HUES64 (cell line): Measurements from ENCODE around the gene ZNF552.
A peak's percentile ranks its signal among the peaks of the same experiment; 100 is the strongest.
"Not testable (repeated sequence)": the region's sequence is repeated elsewhere in the genome, so short reads cannot be mapped to it uniquely, and the experiment has no call there.

ENCODE experiments used
- H3K27ac ChIP-seq: 2 replicates; pipeline ENCODE4 v1.7.0; 2013; ENCODE audit warnings: low read depth, low read length, inconsistent platforms
- H3K27me3 ChIP-seq: 2 replicates; pipeline ENCODE4 v1.6.1; 2013; ENCODE audit warnings: mild to moderate bottlenecking, low read length; ENCODE audit not compliant: insufficient read depth
- H3K36me3 ChIP-seq: 2 replicates; pipeline ENCODE4 v1.6.1; 2013; ENCODE audit warnings: mild to moderate bottlenecking, low read length; ENCODE audit not compliant: insufficient read depth
- H3K4me1 ChIP-seq: 2 replicates; pipeline ENCODE4 v1.6.1; 2013; ENCODE audit warnings: mild to moderate bottlenecking, low read length, moderate library complexity; ENCODE audit not compliant: insufficient read depth
- H3K4me3 ChIP-seq: 2 replicates; pipeline ENCODE4 v1.5.1; 2013; ENCODE audit warnings: mild to moderate bottlenecking, low read length, moderate library complexity
- H3K9ac ChIP-seq: 2 replicates; pipeline ENCODE4 v1.6.1; 2013; ENCODE audit warnings: mild to moderate bottlenecking, low read depth, low read length
- H3K9me3 ChIP-seq: 2 replicates; pipeline ENCODE4 v1.6.1; 2013; ENCODE audit warnings: low read depth, low read length; ENCODE audit not compliant: insufficient read depth
- WGBS: fragments of 150-250, 120-280 bp; methylation state at CpG from one replicate; pipeline ENCODE4 v1.1.7; 2013; ENCODE audit warnings: missing lambda C conversion rate; 5-methylcytosine and 5-hydroxymethylcytosine counted together

The ZNF552 gene

DNA sequence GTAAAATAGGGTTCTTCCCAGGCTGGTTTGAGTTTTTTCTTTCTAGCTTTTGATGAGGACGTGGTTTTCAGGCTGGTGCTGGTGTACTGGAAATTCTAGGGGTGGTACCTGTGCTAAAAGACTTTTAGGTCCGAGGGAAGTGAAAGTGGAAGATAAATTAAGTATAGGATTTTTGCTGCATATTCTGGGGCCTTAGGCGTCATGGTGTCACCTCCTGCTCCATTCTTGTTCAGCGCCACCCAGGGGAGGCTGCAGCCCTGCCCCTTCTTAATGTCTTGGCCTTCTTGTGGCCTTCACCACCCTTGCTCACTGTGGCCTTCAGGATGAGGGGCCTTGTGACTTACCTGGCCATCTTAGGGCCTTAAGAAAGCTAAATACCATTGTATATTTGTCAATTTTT is 12.4 kb downstream of the ZNF552 start:
- Histone ChIP-seq H3K9ac (peak overlapping the region; percentile 33; the same call in 1 of the 2 replicates), H3K27me3 (no peaks in the 10 kb centered on the region)

DNA sequence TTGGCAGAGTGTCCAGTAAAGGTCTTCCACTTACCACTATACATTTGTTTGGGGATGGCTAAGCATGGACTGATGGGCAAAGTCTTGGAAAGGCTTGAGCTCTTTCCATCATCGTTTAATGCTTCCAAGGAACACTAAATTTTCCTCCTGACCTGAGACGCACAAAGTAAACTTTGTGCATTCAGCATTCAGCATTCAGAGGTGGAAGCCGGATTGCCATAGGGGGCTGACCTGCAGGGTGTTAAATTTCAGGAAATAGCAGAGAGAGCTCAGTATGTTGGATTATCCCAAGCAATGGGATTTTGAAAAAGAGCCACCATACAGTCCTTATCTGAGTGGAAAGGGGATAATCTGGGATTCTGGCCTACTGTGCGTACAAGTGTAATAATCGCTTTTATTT is 14.0 kb downstream of the ZNF552 start:
- no peak overlapping the region for H3K27ac ChIP-seq
- 80% methylated on average over 5 of the region's 5 CpGs for WGBS
- H3K9ac ChIP-seq = no peak overlapping the region
- H3K27me3 ChIP-seq = no peaks in the 10 kb centered on the region
- no peaks in the 10 kb centered on the region for H3K9me3 ChIP-seq
- no peak overlapping the region for H3K4me3 ChIP-seq
- peaks cover 45% of the 10 kb centered on the region for H3K4me1 ChIP-seq
- peaks cover 6% of the 10 kb centered on the region; the same call in 1 of the 2 replicates for H3K36me3 ChIP-seq

More for the DNA sequence above, 12.4 kb downstream of the ZNF552 start:
- H3K36me3 ChIP-seq = peaks cover 5% of the 10 kb centered on the region; the same call in 1 of the 2 replicates
- H3K9me3 ChIP-seq = no peaks in the 10 kb centered on the region
- peaks cover 45% of the 10 kb centered on the region for H3K4me1 ChIP-seq
- peak overlapping the region; percentile 72 for H3K27ac ChIP-seq
- peak overlapping the region; percentile 11; the same call in 1 of the 2 replicates for H3K4me3 ChIP-seq
- 59% methylated on average over 4 of the region's 4 CpGs for WGBS

DNA sequence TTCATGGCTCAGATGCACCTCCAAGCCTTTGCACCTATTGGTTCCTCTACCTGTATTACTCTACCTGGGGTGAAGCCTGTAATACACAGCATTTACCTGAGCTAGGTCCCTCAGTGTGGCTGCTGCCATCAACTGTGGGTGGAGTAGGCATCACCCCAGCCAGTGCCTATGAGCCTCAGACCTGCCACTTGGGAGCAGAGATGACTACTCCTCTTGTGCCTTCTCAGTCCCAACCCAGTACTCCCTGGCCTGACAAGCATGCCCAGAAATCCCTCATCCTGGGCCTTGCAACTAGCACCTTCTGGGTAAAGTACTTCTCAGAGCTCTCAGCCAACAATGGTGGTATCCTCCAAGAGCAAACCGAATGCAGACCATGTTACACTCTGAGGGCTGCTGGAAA is 18.1 kb downstream of the ZNF552 start:
- 97% methylated on average over 1 of the region's 1 CpG for WGBS
- Histone ChIP-seq H3K4me1 (peaks cover 23% of the 10 kb centered on the region), H3K36me3 (peaks cover 20% of the 10 kb centered on the region)
- H3K27me3 ChIP-seq, H3K4me3 ChIP-seq, H3K9me3 ChIP-seq, H3K9ac ChIP-seq, H3K27ac ChIP-seq: not testable (repeated sequence)

DNA sequence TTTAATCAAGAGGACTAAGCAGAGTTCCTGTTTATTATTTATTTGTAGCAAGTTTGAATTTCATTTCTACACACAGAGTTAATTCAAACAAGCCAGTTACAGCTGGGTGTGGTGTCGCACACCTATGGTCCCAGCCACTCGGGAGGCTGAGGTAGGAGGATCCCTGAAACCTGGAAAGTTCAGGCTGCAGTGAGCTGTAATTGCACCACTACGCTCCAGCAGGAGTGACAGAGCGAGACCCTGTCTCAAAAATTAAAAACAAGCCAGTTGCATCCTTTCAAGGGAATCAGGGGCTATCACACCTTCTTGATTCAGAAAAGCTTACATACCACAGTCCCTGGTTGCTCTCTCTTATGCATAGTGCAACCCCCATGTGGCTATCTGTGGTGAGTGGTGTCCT is 25.4 kb downstream of the ZNF552 start:
- Histone ChIP-seq H3K27ac (no peak overlapping the region), H3K27me3 (no peaks in the 10 kb centered on the region), H3K9me3 (no peaks in the 10 kb centered on the region), H3K9ac (no peak overlapping the region), H3K4me1 (no peaks in the 10 kb centered on the region), H3K4me3 (no peak overlapping the region), H3K36me3 (peaks cover 45% of the 10 kb centered on the region)
- WGBS = 97% methylated on average over 4 of the region's 4 CpGs

DNA sequence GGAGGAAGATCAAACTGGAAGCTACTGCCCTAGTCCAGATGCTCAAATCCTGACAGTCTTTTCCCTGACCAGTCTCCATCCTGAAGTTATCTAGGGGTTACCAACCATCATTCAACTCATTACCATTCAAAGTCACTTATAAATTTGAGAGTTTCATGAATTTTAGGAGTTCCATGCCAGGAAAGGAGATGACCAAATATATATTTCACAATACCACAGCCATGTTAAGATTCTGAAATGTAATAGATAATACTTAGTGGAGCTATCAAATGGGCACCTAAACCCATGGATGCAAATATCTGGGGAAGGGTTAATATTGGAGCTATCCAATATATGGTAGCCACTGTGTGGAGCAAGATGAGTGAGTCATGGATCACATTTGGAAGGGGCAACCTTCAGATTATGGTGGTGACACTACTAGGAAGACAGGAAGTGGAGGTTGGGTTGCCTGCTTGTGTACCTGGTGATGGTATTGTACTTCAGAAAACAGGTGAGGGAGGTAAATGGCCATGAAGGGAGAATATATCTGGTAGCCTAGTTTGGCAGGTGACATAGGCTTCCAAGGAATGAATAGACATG is 26.5 kb downstream of the ZNF552 start:
- Histone ChIP-seq H3K4me1 (no peaks in the 10 kb centered on the region), H3K9ac (no peak overlapping the region), H3K4me3 (no peak overlapping the region), H3K27me3 (no peaks in the 10 kb centered on the region), H3K27ac (no peak overlapping the region), H3K9me3 (no peaks in the 10 kb centered on the region), H3K36me3 (peaks cover 40% of the 10 kb centered on the region)

DNA sequence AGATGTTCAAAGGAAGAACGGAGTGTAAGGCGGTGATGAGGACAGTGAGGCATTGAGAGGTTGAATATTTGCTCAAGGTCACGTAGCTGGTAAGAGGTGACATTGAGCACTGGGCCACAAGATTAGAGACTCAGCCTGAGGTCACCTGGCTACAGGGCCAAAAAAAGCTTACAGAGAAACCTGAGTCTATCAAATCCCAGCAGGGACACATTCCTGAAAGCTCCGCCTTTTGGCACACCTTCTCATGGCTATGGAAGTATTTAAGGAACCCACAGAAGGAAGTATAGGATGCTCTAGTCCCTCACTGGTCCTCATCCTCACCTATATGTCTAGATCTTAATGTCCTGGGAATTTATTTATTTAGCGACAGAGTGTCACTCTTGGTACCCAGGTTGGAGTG is 27.8 kb downstream of the ZNF552 start:
- WGBS = 90% methylated on average over 5 of the region's 5 CpGs
- no peaks in the 10 kb centered on the region for H3K27me3 ChIP-seq
- H3K9ac ChIP-seq = no peak overlapping the region
- H3K9me3 ChIP-seq = no peaks in the 10 kb centered on the region
- H3K36me3 ChIP-seq = peaks cover 37% of the 10 kb centered on the region
- H3K4me1 ChIP-seq = no peaks in the 10 kb centered on the region
- H3K27ac ChIP-seq = no peak overlapping the region
- H3K4me3 ChIP-seq = no peak overlapping the region

DNA sequence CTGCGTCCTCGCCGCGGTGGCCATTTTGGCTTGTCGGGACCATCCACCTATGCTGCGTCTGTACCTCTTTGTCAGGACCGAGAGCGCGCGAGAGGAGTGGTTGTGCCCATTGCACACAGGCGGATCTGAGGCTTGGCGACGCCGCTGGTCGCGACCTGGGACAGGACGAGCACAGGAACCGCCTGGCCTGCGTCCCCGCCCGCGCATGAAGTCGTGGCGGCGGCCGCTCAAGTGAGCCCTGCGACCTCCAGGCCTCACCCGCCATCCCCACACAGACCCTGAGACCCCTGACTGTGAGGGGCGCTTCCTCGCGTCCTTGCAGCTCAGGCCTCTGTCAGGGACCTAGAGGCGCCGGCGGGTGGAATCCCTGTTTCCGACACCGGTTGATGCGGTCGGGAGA is 28.4 kb downstream of the ZNF552 start:
- H3K4me3 ChIP-seq = no peak overlapping the region
- H3K9ac ChIP-seq = no peak overlapping the region
- H3K27me3 ChIP-seq = no peaks in the 10 kb centered on the region
- H3K27ac ChIP-seq = no peak overlapping the region
- H3K36me3 ChIP-seq = peaks cover 38% of the 10 kb centered on the region
- no peaks in the 10 kb centered on the region for H3K4me1 ChIP-seq
- no peaks in the 10 kb centered on the region for H3K9me3 ChIP-seq
- 95% methylated on average over 38 of the region's 38 CpGs for WGBS

DNA sequence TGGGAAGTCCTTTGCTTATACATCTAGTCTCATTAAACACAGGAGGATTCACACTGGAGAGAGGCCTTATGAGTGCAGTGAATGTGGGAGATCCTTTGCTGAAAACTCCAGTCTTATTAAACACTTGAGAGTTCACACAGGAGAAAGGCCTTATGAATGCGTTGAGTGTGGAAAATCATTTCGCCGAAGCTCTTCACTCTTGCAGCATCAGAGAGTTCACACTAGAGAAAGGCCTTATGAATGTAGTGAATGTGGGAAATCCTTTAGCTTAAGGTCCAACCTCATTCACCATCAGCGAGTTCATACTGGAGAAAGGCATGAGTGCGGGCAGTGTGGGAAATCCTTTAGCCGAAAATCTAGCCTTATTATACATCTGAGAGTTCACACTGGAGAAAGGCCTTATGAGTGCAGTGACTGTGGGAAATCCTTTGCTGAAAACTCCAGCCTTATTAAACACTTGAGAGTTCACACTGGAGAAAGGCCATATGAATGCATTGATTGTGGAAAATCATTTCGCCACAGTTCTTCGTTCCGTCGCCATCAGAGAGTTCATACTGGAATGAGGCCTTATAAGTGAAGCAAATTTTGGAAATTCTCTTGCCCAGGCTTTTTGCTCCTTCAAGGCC is 35.4 kb downstream of the ZNF552 start:
- peaks cover 18% of the 10 kb centered on the region for H3K9me3 ChIP-seq
- H3K4me1 ChIP-seq = no peaks in the 10 kb centered on the region
- peaks cover 69% of the 10 kb centered on the region for H3K36me3 ChIP-seq
- no peaks in the 10 kb centered on the region for H3K27me3 ChIP-seq
- H3K27ac ChIP-seq = no peak overlapping the region
- WGBS = 99% methylated on average over 9 of the region's 10 CpGs
- no peak overlapping the region for H3K9ac ChIP-seq
- H3K4me3 ChIP-seq = no peak overlapping the region

DNA sequence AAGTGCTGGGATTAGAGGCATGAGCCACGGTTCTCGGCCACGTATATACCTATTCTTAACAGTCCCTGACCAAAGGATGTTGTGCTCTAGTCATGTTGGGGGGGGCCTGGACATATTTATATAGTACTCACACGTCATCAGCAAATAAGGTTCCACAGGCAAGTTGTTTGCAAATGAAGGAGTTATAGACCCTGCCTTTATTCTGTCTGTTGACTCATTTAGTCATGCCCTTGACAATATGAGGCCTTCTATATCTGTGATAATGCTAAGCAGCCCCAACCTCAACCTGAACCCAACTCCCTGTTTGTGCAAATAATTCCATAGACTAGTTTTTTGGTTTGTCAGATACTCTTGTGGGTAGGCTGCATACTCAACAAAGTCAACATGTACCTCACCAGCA is 36.4 kb downstream of the ZNF552 start:
- H3K27ac ChIP-seq = no peak overlapping the region
- no peak overlapping the region for H3K9ac ChIP-seq
- H3K36me3 ChIP-seq = peaks cover 71% of the 10 kb centered on the region
- no peaks in the 10 kb centered on the region for H3K4me1 ChIP-seq
- no peak overlapping the region for H3K4me3 ChIP-seq
- peaks cover 18% of the 10 kb centered on the region for H3K9me3 ChIP-seq
- H3K27me3 ChIP-seq = no peaks in the 10 kb centered on the region
- 100% methylated on average over 2 of the region's 4 CpGs for WGBS

DNA sequence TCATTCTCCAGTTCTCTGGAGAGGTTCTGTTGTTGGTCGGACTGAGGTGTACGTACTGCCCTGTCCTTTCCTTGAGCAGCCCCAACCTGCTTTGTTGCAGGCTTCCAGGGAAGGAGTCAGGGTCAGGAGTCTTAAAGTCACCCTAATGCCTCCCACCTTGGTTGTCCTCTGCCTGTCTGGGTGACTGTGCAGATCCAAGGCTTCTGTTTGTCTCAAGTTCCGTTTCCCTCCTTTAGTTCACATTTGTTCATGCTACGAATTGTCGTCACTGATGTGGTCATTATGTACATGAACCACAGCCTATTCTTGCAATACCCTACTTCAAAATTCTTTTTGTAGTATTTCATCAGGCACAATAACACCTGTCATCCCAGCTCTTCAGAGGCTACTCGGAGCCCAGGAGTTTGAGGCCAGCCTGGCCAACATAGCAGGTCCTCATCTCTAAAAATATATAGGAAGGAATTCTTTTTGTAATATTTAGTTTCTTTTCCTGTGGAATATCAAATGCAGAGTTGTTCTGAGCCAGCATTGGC is 37.9 kb downstream of the ZNF552 start:
- no peak overlapping the region for H3K4me3 ChIP-seq
- H3K9ac ChIP-seq = no peak overlapping the region
- no peak overlapping the region for H3K27ac ChIP-seq
- no peaks in the 10 kb centered on the region for H3K4me1 ChIP-seq
- H3K9me3 ChIP-seq = peaks cover 18% of the 10 kb centered on the region
- 91% methylated on average over 6 of the region's 6 CpGs for WGBS
- no peaks in the 10 kb centered on the region for H3K27me3 ChIP-seq
- H3K36me3 ChIP-seq = peaks cover 82% of the 10 kb centered on the region

DNA sequence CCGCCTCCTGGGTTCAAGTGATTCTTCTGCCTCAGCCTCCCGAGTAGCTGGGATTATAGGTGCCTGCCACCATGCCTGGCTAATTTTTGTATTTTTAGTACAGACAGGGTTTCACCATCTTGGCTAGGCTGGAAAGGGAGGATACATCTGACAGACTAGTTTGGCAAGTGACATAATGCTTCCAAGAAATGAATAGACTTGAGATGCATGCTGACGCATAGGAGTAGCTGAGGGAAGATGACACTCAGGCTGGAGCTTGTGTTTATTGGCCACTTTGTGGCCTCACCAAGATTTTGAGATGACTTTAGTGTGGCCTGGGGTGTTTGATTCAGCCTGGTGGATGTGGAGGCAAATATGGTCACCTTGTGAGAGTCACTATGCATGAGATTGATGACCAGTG is 41.2 kb downstream of the ZNF552 start:
- Histone ChIP-seq H3K9me3 (peaks cover 2% of the 10 kb centered on the region; the same call in 1 of the 2 replicates), H3K4me1 (no peaks in the 10 kb centered on the region), H3K27ac (no peak overlapping the region), H3K9ac (no peak overlapping the region), H3K36me3 (peaks cover 55% of the 10 kb centered on the region), H3K4me3 (no peak overlapping the region), H3K27me3 (no peaks in the 10 kb centered on the region)
- 99% methylated on average over 3 of the region's 3 CpGs for WGBS
